Ovary (tissue), 3 donors: ENCODE data around the gene GUCY1B1.

Source experiments
- CTCF ChIP-seq, 3 donors: fragments of 450-650 bp in 2 of 3; fragments of 200-600 bp in 1 of 3; IDR thresholded peaks; one replicate each; pipeline versions ENCODE4 v1.5.1 to v1.8.0; 2016 to 2022; ENCODE audit warnings: antibody characterized with exemption in 3 of 3, mild to moderate bottlenecking in 1 of 3
- EP300 ChIP-seq: sonication (generic); formaldehyde crosslinking; IDR thresholded peaks from one replicate; pipeline ENCODE4 v1.6.1; 2017; ENCODE audit warnings: antibody characterized with exemption
- POLR2A ChIP-seq: fragments of 450-650 bp; IDR thresholded peaks from one replicate; pipeline ENCODE4 v1.6.1; 2017; ENCODE audit warnings: antibody characterized with exemption, mild to moderate bottlenecking, moderate library complexity
- donor health status: DM: no; HTN: no; CAD: no.

GRCh38 chr4:155853189-155853588 is 94.4 kb downstream of the GUCY1B1 start:
- TF ChIP-seq CTCF (IDR thresholded peaks at IDR 0.05) = no peak
- no peak for TF ChIP-seq POLR2A
- TF ChIP-seq EP300 = no peak
